ENCODE data around the gene HLA-B.

HLA-B gene

GRCh38 chr6:31363811-31364210 is 6.8 kb upstream of the HLA-B start:
- no peak overlapping the region for H3K4me3 ChIP-seq (ENCODE audit: low read depth, low read length)
- no peak for TF ChIP-seq CTCF (IDR thresholded peaks at IDR 0.05; ENCODE audit: low read depth, low read length)

GRCh38 chr6:31362751-31363150 is 5.8 kb upstream of the HLA-B start:
- H3K4me3 ChIP-seq (ENCODE audit: low read depth, low read length), result no peak overlapping the region
- TF ChIP-seq CTCF (IDR thresholded peaks at IDR 0.05; ENCODE audit: low read depth, low read length), result no peak

GRCh38 chr6:31359581-31359980 is 2.6 kb upstream of the HLA-B start:
- no peak for TF ChIP-seq CTCF (IDR thresholded peaks at IDR 0.05; ENCODE audit: low read depth, low read length)
- H3K4me3 ChIP-seq (ENCODE audit: low read depth, low read length), result no peak overlapping the region

GRCh38 chr6:31358302-31358701 is 1.3 kb upstream of the HLA-B start:
- no peak for TF ChIP-seq CTCF (IDR thresholded peaks at IDR 0.05; ENCODE audit: low read depth, low read length)

GRCh38 chr6:31357886-31358285 is 907 bp upstream of the HLA-B start:
- TF ChIP-seq CTCF (IDR thresholded peaks at IDR 0.05; ENCODE audit: low read depth, low read length), result no peak
- H3K4me3 ChIP-seq (ENCODE audit: low read depth, low read length), result no peak overlapping the region

More at GRCh38 chr6:31358302-31358701, 1.3 kb upstream of the HLA-B start:
- no peak overlapping the region for H3K4me3 ChIP-seq (ENCODE audit: low read depth, low read length)

GRCh38 chr6:31356216-31356945 is 598 bp downstream of the HLA-B start:
- peak overlapping the region; percentile 73 for H3K4me3 ChIP-seq (ENCODE audit: low read depth, low read length)
- TF ChIP-seq CTCF (IDR thresholded peaks at IDR 0.05; ENCODE audit: low read depth, low read length), result no peak

GRCh38 chr6:31355583-31355948 is 1.4 kb downstream of the HLA-B start:
- no peak for TF ChIP-seq CTCF (IDR thresholded peaks at IDR 0.05; ENCODE audit: low read depth, low read length)
- peak overlapping the region; percentile 73 for H3K4me3 ChIP-seq (ENCODE audit: low read depth, low read length)

All from WI38 (cell line).